GM18520 (cell line): Measurements from ENCODE around the gene RALGPS2.

Experiments used
- ATAC-seq: cut with Tn5 transposase; IDR thresholded peaks from one replicate; pipeline ENCODE4 v1.9.1; 2021; ENCODE audit not compliant: unreplicated experiment

Gene RALGPS2

DNA sequence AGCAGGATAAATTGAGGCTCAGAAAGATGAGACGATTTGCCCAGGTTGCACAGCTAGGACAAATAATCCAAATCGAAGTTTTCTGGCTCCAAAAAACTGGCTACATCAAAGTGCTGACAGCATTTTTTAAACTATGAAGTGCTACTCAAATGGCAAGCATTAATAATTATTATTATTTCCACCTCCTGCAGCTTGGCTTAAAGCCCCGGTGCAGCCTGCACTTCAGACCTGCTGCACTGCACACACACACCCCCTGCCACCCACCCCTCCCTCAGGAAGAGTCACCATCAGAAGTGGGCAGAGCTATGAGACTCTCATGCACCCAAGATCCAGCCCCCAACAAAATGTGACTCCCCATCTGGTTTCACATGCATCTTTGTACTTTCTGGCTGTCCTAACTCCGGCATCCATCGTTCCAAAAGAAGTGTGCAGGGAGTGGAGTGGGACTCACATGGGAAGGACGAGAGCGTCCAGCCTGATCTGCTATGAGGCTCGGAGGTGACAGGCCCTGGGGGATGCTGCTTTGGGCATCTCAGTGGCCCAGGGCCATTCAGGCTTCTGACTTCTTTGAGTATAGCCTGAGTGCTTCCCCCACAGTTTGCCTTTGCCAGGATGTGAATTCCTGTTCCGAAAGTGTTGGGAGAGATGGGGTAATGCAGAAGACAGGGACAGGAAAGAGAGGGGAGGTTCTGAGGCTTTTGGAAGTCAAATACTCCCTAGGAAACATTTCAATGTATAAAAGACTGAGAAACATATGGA, 235.6 kb downstream of the RALGPS2 start:
- ATAC-seq: no peak

DNA sequence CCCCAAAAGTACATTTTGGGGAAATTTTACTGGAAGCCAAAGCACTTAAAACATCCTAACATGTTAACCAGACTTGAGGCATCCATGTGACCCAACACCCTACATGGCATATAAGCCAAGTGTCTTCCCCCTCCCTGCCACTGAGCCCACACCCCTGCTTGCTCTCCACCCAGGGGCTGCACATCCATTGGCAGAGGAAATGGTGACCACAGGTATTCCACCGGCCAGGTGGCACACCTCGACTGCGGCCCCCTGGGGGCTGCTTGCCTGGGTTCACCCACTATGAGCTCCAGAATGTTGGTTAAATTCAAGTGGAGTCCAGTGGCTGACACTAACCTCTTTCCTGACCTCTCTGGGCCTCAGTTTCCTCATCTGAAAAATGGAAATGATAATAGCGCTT, 236.3 kb downstream of the RALGPS2 start:
- no peak for ATAC-seq

DNA sequence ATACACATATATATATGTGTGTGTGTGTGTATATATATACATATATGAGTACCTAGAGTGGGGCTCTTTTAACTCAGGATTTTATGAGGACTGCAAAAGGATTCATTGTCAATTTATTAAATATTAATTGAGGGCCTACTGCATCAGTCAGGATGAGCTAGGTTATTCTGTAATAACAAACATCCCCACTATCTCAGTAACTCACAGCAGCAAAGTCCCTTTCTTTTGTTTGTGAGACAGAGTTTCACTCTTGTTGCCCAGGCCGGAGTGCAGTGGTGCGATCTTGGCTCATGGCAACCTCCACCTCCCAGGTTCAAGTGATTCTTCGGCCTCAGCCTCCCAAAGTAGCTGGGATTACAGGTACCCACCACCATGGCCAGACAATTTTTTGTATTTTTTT, 236.8 kb downstream of the RALGPS2 start:
- no peak for ATAC-seq

DNA sequence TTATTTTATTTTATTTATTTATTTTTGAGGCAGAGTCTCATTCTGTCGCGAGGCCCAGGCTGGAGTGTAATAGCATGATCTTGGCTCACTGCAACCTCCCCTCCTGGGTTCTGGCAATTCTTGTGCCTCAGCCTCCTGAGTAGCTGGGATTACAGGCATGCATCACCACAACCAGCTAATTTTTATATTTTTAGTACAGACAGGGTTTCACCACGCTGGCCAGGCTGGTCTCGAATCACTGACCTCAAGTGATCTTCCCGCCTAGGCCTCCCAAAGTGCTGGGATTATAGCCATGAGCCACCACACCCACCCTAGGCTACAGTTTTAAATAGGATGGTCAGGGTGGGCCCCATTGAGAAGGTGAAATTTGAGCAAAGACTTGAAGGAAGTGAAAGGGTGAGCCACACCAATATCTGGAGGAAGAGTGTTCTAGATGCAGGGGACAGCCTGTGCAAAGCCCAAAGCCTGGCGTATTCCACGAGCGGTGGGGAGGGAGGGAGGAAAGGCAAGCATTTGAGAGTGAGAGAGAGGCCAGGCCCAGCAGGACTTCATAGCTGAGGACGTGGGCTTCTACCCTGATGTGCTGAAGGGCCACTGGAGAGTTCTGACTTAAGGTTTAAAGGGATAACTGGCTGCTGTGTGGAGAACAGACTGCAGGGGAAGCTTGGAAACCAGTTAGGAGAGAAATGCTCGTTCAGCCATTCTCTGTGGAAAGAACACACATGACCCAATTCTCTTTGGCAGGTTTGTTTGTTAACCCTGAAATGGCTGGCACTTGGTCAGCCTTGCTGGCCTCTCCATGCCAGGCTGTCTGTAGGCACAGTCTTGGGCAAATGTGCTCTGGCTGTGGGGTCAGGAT, 238.0 kb downstream of the RALGPS2 start:
- no peak for ATAC-seq

DNA sequence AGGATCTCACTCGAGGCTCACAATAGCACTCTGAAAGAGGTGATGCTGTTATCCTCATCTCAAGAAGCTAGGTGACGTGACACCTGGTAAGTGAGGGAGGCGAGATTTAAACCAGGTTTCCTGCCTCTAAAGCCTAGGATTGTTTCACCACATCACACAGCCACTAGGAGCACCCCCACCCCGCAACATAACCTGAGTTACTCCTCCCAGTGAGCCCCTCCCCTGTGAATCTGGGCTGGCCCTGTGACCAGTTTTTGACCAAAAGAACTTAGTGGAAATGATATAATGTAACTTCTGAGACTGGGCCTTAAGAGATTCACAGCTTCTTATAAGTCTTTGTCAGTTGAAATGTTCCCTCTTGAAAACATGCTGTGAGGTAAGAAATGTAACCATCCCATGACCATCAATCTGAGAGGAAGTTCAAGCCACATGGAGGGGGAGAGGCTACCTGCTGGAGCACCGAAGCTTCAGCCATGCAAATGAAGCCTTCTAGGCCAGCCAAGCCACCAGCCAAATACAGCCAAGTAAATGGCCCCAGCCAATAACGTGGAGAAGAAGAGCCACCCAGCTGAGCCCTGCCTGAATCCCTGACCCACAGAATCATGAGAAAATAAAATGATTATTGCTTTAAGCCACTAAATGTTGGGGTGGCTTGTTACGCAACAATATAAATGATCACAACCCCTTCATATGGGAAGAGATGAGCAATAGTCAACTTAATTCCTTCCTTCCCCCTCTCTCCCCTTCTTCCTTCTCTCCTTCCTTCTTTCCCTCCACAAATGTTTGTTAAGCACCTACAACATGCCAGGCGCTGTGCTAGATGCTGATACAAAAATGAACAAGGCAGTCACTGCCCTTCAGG, 239.7 kb downstream of the RALGPS2 start:
- ATAC-seq: no peak

DNA sequence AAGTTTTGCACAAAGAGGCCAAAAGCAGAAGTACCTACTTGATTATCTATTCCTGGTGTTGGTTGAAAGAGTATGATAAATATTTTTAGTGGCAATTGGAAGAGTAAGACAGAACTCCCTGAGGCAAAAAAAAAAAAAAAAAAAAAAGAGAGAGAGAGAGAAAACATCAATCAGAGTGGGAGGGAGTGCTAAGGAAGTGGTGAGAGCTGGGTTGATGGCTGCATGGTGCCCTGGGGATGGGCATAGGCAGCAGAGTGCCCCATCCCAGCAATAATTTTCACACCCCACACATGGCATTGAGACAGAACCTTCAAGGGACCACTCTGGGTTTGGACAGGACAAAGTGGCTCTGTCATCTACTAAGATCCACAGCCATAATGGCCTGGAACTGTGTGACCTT, 241.3 kb downstream of the RALGPS2 start:
- ATAC-seq: no peak

DNA sequence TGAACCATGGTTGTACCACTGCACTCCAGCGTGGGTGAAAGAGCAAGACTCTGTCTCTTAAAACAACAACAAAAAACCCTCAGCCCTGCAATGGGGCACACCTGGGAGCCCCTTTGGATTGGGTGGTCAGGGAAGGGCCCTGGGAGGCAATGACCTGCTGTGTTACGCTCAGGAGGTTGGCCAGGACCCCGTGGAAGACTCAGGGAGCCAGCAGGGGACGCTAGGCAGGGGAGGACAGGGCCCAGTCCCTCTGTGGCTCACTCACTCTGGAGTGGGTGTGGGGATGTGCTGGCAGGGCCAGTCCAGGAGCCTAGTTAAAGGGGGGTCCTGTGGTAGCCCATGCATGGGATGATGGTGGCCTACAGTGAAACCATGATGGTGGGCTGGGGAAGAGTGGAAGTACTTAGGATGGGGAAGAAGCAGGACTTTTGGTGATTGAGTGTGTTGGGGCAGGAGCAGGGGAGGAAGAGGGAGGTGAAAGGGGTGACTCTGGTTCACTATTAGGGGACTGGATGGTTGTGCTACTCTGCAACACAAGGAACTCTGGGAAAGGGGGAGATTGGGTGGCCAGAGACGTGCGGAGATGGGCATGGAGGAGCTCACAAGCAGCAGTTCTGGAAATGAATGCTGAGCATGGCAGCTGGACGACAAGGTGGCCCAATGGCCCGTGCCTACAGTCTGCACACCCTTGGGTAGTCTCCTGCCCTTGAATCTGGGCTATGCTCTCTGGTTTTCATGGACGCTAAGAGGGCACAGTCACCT, 244.4 kb downstream of the RALGPS2 start:
- ATAC-seq: no peak

DNA sequence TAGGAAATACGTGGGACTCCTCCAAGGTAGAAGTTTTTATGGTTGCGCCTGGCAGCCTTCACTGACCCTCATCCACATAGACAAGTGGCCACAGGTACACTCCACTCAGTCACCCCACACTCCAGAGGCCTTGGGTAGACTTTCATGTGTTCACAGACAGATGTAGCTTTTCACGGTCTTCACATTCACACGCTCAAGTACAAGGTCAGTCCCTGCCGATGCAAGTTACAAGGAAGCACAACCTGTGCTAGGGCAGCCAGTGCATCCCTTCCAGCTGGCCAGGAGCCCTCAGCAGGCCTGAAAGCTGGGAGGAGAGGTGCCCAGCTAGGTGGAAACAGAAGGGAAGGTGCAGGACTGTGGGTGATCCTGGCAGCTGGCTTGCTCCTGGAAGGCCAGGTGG, 245.1 kb downstream of the RALGPS2 start:
- ATAC-seq: no peak
